ENCODE measurements around the gene LRTM2.
A peak's percentile ranks its signal among the peaks of the same experiment; 100 is the strongest.
"Not testable (repeated sequence)": the region's sequence is repeated elsewhere in the genome, so short reads cannot be mapped to it uniquely, and the experiment has no call there.

LRTM2 gene

DNA sequence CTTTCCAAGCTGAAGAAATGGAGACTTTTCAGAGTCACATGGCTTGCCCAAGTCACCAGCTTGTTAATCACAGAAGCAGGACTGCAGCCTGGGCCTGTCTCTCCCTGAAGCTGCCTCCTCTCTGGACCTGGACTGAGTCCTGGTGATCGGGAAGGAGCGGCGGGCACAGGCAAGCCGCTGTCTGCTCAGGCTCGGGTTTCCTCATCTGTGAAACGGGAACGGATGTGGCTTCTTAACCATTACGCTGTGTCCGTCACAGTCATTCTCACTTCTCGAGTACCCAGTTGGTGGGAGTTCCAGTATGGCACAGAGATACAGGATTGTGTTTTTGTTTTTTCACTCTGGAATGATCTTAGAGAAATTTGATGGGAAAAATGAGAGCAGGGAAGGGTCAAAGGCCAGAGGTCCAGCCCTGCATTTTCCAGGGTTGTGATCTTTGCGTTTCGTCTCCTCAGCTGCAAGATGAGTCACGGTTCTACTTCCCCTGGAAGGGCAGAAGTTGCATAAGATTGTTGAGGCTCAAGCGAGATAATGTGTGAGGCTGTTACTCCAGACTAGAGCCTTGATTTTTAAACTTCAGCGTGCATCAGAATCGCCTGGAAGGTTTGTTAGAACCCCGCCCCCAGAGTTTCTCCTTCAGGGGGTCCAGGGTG, 7.6 kb upstream of the LRTM2 start:
- peak; percentile 39 to 52 for DNase-seq

GRCh38 chr12:1814266-1814665, 6.1 kb upstream of the LRTM2 start:
- DNase-seq: no peak

DNA sequence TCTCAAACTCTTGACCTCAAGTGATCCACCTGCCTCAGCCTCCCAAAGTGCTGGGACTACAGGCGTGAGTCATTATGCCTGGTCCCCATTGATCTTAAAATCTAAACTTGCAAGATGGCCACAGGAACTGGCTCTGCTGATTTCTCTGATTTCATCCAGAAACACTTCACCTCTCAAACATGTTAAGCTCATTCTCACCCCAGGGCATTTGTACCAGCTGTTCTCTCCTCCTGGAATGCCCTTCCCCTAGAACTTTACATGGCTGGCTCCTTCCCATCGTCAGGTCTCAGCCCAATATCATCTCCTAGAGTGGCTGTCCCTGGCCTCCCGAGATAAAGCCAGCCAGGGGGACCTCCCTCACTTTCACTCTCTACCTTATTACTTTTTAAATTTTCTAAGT, 5.3 kb upstream of the LRTM2 start:
- no peak for DNase-seq

- DNase-seq: no peak
Measured at GRCh38 chr12:1815814-1816729, 4.3 kb upstream of the LRTM2 start.

- DNase-seq: no peak
Measured at GRCh38 chr12:1816730-1817348, 3.5 kb upstream of the LRTM2 start.

- DNase-seq: not testable (repeated sequence)
Measured at GRCh38 chr12:1817928-1818327, 2.4 kb upstream of the LRTM2 start.

DNA sequence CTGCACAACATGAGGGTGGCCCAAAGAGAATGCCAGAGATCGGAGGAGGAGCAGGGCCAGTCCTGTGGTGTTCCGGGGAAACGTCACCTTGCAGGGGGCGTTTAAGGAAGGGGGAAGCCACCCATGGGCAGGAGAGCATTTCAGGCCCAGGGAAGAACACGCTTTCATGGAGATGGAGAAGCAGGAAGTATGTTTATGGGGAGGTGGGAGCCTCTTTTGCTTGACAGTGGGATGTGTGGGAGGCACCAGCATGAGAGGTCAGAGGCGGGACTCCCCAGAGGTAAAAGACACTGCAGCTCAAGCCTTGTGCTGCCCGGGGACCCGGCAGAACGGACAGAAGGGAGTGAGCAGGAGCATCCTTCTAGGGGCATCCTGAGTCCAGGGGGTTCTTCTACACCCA, 1.3 kb upstream of the LRTM2 start:
- DNase-seq: no peak

GRCh38 chr12:1819571-1819970, 794 bp upstream of the LRTM2 start:
- DNase-seq: no peak

DNA sequence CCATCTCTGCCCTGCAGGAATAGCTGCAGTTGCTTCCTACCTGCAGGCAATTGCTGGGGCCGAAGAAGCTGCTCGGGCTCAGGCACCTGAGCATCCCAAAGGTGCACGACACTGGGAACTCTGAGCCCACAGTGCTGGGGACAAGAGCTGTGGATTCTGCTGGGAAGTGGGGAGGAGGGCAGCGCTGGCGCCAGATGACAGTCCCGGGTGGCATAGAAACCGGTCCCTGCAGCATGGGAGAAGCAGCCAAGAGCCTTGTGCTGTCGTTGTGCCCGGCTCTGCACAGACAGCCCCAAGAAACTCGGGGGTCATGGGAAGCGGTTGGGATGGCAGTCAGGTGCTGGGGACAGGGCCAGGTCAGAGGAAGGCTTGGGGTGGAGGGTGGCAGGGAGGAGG, 529 bp downstream of the LRTM2 start:
- no peak for DNase-seq

- no peak for DNase-seq
Measured at GRCh38 chr12:1821805-1822204, 1.4 kb downstream of the LRTM2 start.

- DNase-seq: no peak
Measured at GRCh38 chr12:1822699-1823098, 2.3 kb downstream of the LRTM2 start.

DNA sequence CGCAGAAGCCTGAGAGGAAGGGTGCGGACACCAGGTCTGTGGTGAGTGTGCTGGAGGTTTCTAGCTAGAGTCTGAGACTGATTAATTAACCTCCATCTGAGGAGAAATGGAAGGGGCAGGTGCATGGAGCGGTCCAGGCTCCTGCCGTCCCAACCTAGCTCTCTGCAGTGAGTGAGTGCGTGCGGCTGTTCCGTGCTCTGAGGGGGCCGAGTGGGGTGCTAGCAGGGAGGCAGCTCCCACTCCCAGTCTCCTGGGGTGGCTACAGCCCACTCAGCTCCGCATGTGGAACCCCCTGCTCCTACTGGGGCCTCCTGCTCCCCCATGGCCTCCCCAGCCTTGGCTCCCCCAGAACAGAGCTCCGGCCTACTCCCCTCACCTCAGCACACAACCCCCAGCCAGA, 2.9 kb downstream of the LRTM2 start:
- DNase-seq: no peak

- DNase-seq: no peak
Measured at GRCh38 chr12:1825382-1826102, 5.2 kb downstream of the LRTM2 start.

DNA sequence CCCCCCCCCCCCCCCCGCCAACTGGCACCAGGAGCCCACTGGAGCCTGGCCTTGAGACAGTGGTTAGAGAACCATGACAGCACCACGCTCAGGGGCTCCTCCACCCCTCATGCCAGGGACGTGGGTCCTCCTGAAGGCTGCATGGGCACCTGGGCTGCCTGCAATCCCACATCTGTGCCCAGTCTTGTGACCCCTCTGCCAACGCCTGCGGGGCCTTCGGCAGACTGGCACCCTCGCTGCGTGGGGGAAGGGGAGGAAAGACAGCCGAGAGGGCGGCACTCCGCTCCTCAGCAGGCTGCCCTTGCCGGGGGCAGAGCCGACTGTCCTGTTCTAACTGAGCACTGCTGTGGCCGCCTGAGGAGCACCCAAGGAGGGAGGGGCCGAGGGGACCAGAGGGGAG, 6.0 kb downstream of the LRTM2 start:
- no peak for DNase-seq

GRCh38 chr12:1826867-1827705, 6.7 kb downstream of the LRTM2 start:
- DNase-seq: no peak

GRCh38 chr12:1827826-1828805, 7.8 kb downstream of the LRTM2 start:
- no peak for DNase-seq

GRCh38 chr12:1828856-1829255, 8.5 kb downstream of the LRTM2 start:
- no peak for DNase-seq

DNA sequence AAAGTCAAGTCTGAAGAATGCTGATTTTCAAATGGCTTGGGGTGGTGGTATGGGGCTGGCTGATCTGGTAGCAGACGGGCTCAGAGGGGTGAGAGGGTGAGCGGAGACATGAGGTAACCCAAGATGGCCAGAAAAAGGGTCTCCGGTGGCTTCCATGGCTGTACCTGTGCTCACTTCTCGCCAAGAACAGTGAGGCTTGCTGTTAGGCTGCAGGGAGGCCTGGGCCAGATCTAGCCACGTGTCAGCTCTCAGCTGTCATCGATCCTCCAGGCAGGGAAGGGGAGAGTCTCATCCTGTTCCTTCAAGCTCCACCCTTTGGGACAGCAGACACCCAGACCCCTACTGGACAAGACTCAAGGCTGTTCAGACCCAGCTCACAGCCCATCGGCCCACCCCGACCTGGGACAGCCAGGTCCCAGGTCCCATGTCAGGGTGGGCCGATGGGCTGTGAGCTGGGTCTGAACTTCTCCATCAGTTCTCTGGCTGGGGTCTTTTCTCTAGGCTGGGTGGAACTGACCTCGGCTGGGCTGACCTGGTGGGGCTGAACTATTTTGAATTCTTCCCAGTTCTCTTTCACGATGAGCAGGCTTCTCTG, 9.0 kb downstream of the LRTM2 start:
- no peak for DNase-seq

- DNase-seq: no peak
Measured at GRCh38 chr12:1830401-1830845, 10.1 kb downstream of the LRTM2 start.

Measured in bone marrow (tissue), 2 donors.